ENCODE data around the gene LMX1A. TPM values are rescaled to one million over a fixed set of nuclear protein-coding genes. Genes with fewer than 3 reads are reported as not detected.

LMX1A gene
- total and polyA plus RNA-seq, 2 donors from 2014 or later = not detected

DNA sequence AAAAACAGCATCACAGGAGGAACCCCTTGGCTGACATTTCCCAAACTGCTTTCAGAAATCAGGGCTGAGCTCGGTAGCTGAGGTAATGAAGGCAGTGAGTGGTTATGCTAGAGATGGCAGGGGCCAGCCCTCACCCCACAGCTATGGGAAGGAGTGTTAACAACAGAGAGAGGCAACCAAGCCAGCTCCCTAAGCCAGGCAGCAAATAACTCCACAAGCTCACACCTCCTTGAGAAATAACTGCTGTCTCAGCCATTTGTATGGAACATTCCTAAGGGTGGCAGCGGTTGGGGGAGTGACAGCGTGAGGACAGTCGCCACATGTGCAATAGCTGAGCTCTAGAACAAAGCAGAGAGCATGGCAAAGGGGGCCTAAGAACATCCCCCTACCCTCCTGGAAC lies 42.6 kb downstream of the LMX1A start:
- DNase-seq = peak in 2 of 5 donors; percentile 13 to 42
- no peaks in the 10 kb centered on the region for H3K27me3 ChIP-seq (ENCODE audit: control insufficient read depth, insufficient read depth, low read length)
- H3K27ac ChIP-seq (ENCODE audit: low read depth in 2 of 2, low read length in 2 of 2) = no peak overlapping the region
- H3K4me3 ChIP-seq (ENCODE audit: low read length in 3 of 3) = no peak overlapping the region
- no peak for FAIRE-seq
- no peak for TF ChIP-seq CTCF (IDR thresholded peaks at IDR 0.05; ENCODE audit: borderline replicate concordance, extremely low read depth, insufficient read depth)
- intact Hi-C loops (cut with DNase I) = no loop called here
- H3K9me3 ChIP-seq (ENCODE audit: control insufficient read depth in 2 of 3, insufficient read depth in 1 of 3, low read length in 3 of 3) = no peaks in the 10 kb centered on the region
- H3K36me3 ChIP-seq (ENCODE audit: control insufficient read depth in 2 of 3, insufficient read depth in 3 of 3, low read length in 3 of 3) = no peaks in the 10 kb centered on the region
- H3K9ac ChIP-seq (ENCODE audit: low read length in 3 of 3) = no peak overlapping the region
- H3K4me1 ChIP-seq (ENCODE audit: control insufficient read depth in 2 of 3, insufficient read depth in 2 of 3, low read depth in 1 of 3, low read length in 3 of 3) = no peaks in the 10 kb centered on the region

DNA sequence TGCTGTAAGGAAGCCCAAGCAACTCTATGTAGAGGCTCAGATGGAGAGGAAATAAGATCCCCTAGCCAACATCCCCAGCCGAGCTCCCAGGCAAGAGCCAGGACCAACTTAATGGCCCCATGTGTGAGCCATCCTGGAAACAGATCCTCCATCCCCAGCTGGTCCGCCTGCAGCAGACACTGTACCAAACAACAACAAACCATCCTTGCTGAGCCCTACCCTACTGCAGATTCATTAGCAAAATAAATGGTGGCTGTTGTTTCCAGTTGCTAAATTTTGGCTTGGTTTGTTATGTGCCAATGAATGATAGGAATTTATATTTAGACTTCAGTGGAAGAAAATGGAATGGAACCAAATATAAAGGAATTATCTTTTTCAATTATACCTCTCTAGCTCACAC lies 43.9 kb downstream of the LMX1A start:
- Histone ChIP-seq H3K4me1 (ENCODE audit: control insufficient read depth in 2 of 3, insufficient read depth in 2 of 3, low read depth in 1 of 3, low read length in 3 of 3) (no peaks in the 10 kb centered on the region), H3K27ac (ENCODE audit: low read depth in 2 of 2, low read length in 2 of 2) (no peak overlapping the region), H3K4me3 (ENCODE audit: low read length in 3 of 3) (no peak overlapping the region), H3K9ac (ENCODE audit: low read length in 3 of 3) (no peak overlapping the region), H3K36me3 (ENCODE audit: control insufficient read depth in 2 of 3, insufficient read depth in 3 of 3, low read length in 3 of 3) (no peaks in the 10 kb centered on the region), H3K9me3 (ENCODE audit: control insufficient read depth in 2 of 3, insufficient read depth in 1 of 3, low read length in 3 of 3) (no peaks in the 10 kb centered on the region), H3K27me3 (ENCODE audit: control insufficient read depth, insufficient read depth, low read length) (no peaks in the 10 kb centered on the region)
- intact Hi-C loops (cut with DNase I) = no loop called here
- DNase-seq (no peak), FAIRE-seq (no peak)
- no peak for TF ChIP-seq CTCF (IDR thresholded peaks at IDR 0.05; ENCODE audit: borderline replicate concordance, extremely low read depth, insufficient read depth)

GRCh38 chr1:165306543-165307434 lies 49.7 kb downstream of the LMX1A start:
- no peak for TF ChIP-seq CTCF (IDR thresholded peaks at IDR 0.05; ENCODE audit: borderline replicate concordance, extremely low read depth, insufficient read depth)
- Histone ChIP-seq H3K36me3 (ENCODE audit: control insufficient read depth in 2 of 3, insufficient read depth in 3 of 3, low read length in 3 of 3) (no peaks in the 10 kb centered on the region), H3K4me1 (ENCODE audit: control insufficient read depth in 2 of 3, insufficient read depth in 2 of 3, low read depth in 1 of 3, low read length in 3 of 3) (no peaks in the 10 kb centered on the region), H3K27me3 (ENCODE audit: control insufficient read depth, insufficient read depth, low read length) (no peaks in the 10 kb centered on the region), H3K27ac (ENCODE audit: low read depth in 2 of 2, low read length in 2 of 2) (no peak overlapping the region), H3K9ac (ENCODE audit: low read length in 3 of 3) (no peak overlapping the region), H3K4me3 (ENCODE audit: low read length in 3 of 3) (no peak overlapping the region), H3K9me3 (ENCODE audit: control insufficient read depth in 2 of 3, insufficient read depth in 1 of 3, low read length in 3 of 3) (no peaks in the 10 kb centered on the region)
- DNase-seq (peak in 1 of 5 donors; percentile 48), FAIRE-seq (no peak)
- intact Hi-C loops (cut with DNase I) = no loop called here

Data from kidney (tissue), 14 donors.